Smooth muscle cell (in vitro differentiated cells): Measurements from ENCODE around the gene DHDDS. TPM values are rescaled to one million over a fixed set of nuclear protein-coding genes. Genes with fewer than 3 reads are reported as not detected.

Experiments used
- DNase-seq: peaks from one replicate; lab custom pipeline; 2025; ENCODE audit not compliant: unreplicated experiment; lab: John Stamatoyannopoulos, UW
- H2AFZ ChIP-seq: fragments of 200-600 bp; sonication (generic); 2 replicates; pipeline ENCODE4 v1.6.0; 2016; ENCODE audit warnings: antibody characterized with exemption, low read depth, mild to moderate bottlenecking
- H3F3A ChIP-seq: fragments of 200-600 bp; sonication (generic); 2 replicates; pipeline ENCODE4 v1.6.0; 2017; ENCODE audit warnings: antibody characterized with exemption, low read depth
- H3K27ac ChIP-seq: fragments of 200-600 bp; sonication (generic); 2 replicates; pipeline ENCODE4 v1.5.1; 2016; ENCODE audit warnings: low read depth, mild to moderate bottlenecking
- H3K27me3 ChIP-seq: fragments of 200-600 bp; sonication (generic); 2 replicates; pipeline ENCODE4 v1.6.1; 2016; ENCODE audit warnings: low read depth, mild to moderate bottlenecking
- H3K36me3 ChIP-seq: fragments of 200-600 bp; sonication (generic); 2 replicates; pipeline ENCODE4 v1.5.1; 2016; ENCODE audit warnings: low read depth
- H3K4me1 ChIP-seq: fragments of 200-600 bp; sonication (generic); 2 replicates; pipeline ENCODE4 v1.5.1; 2016; ENCODE audit warnings: low read depth
- H3K4me2 ChIP-seq: fragments of 200-600 bp; sonication (generic); 2 replicates; pipeline ENCODE4 v1.6.0; 2016; ENCODE audit warnings: mild to moderate bottlenecking
- H3K4me3 ChIP-seq: fragments of 200-600 bp; sonication (generic); 2 replicates; pipeline ENCODE4 v1.5.1; 2016; ENCODE audit warnings: mild to moderate bottlenecking
- H3K79me2 ChIP-seq: fragments of 200-600 bp; sonication (generic); 2 replicates; pipeline ENCODE4 v1.6.0; 2016; ENCODE audit warnings: low read depth, mild to moderate bottlenecking
- H3K9ac ChIP-seq: fragments of 200-600 bp; sonication (generic); 2 replicates; pipeline ENCODE4 v1.6.0; 2016; ENCODE audit warnings: low read depth
- H3K9me3 ChIP-seq: fragments of 200-600 bp; sonication (generic); replicated peaks from 2 replicates; pipeline ENCODE4 v1.5.1; 2016; ENCODE audit warnings: low read depth
- H4K20me1 ChIP-seq: fragments of 200-600 bp; sonication (generic); 2 replicates; pipeline ENCODE4 v1.6.0; 2016; ENCODE audit warnings: low read depth
- CTCF ChIP-seq: fragments of 200-600 bp; sonication (generic); IDR thresholded peaks from 2 replicates; pipeline ENCODE4 v1.5.1; 2017; ENCODE audit warnings: borderline replicate concordance, mild to moderate bottlenecking, antibody characterized with exemption; ENCODE audit not compliant: insufficient read depth, poor library complexity, severe bottlenecking
- WGBS: methylation state at CpG from one replicate; pipeline ENCODE4 v1.1.7; 2016; ENCODE audit warnings: low lambda C conversion rate; 5-methylcytosine and 5-hydroxymethylcytosine counted together
- polyA plus RNA-seq: library from polyadenylated mRNA; unstranded; fragments of >200 nt; fragmentation: Nextera tagmentation; extraction: Ambion mirVana; gene quantifications from 2 replicates; pipeline ENCODE4 v1.2.1, GENCODE V29; 2016
- total RNA-seq: library from RNA; depleted of rRNA; stranded (reverse); fragments of >200 nt; gene quantifications from 2 replicates; pipeline ENCODE4 v1.2.3, GENCODE V29; 2014

Gene DHDDS
- total and polyA plus RNA-seq, 2 experiments from 2014 or later = 37.5 to 41.5 TPM

- Histone ChIP-seq H3K27me3 (no peaks in the 10 kb centered on the region), H3K4me1 (no peaks in the 10 kb centered on the region), H3K9me3 (no peaks in the 10 kb centered on the region), H3K4me3 (no peak overlapping the region), H4K20me1 (peaks cover 27% of the 10 kb centered on the region), H3F3A (no peaks in the 10 kb centered on the region), H3K9ac (no peak overlapping the region), H2AFZ (no peak overlapping the region), H3K36me3 (peaks cover 27% of the 10 kb centered on the region), H3K27ac (no peak overlapping the region), H3K79me2 (peaks cover 9% of the 10 kb centered on the region), H3K4me2 (no peak overlapping the region)
- DNase-seq = no peak
- TF ChIP-seq CTCF = no peak
- WGBS = 94% methylated on average over 2 of the region's 2 CpGs
Measured at GRCh38 chr1:26440259-26440658, 8.1 kb downstream of the DHDDS start.

- 98% methylated on average over 3 of the region's 3 CpGs for WGBS
- Histone ChIP-seq H3K9ac (no peak overlapping the region), H4K20me1 (peaks cover 11% of the 10 kb centered on the region), H3K27ac (no peak overlapping the region), H3K27me3 (no peaks in the 10 kb centered on the region), H3K9me3 (no peaks in the 10 kb centered on the region), H2AFZ (no peak overlapping the region), H3K79me2 (no peaks in the 10 kb centered on the region), H3F3A (no peaks in the 10 kb centered on the region), H3K4me2 (no peak overlapping the region), H3K4me1 (no peaks in the 10 kb centered on the region), H3K36me3 (peaks cover 21% of the 10 kb centered on the region), H3K4me3 (no peak overlapping the region)
- DNase-seq = no peak
- no peak for TF ChIP-seq CTCF
Measured at GRCh38 chr1:26449868-26450267, 17.7 kb downstream of the DHDDS start.

GRCh38 chr1:26450908-26451307 lies 18.8 kb downstream of the DHDDS start:
- Histone ChIP-seq H3K27ac (no peak overlapping the region), H3K4me1 (no peaks in the 10 kb centered on the region), H3K27me3 (no peaks in the 10 kb centered on the region), H3K4me3 (no peak overlapping the region), H3F3A (no peaks in the 10 kb centered on the region), H4K20me1 (peaks cover 11% of the 10 kb centered on the region), H3K36me3 (peaks cover 17% of the 10 kb centered on the region), H3K9me3 (no peaks in the 10 kb centered on the region), H3K4me2 (no peak overlapping the region), H3K79me2 (no peaks in the 10 kb centered on the region), H3K9ac (no peak overlapping the region), H2AFZ (no peak overlapping the region)
- DNase-seq = no peak
- WGBS = 91% methylated on average over 3 of the region's 3 CpGs
- no peak for TF ChIP-seq CTCF

GRCh38 chr1:26452459-26453183 lies 20.5 kb downstream of the DHDDS start:
- Histone ChIP-seq H4K20me1 (peaks cover 18% of the 10 kb centered on the region), H3K27ac (no peak overlapping the region), H3K79me2 (no peaks in the 10 kb centered on the region), H3K9me3 (no peaks in the 10 kb centered on the region), H3K27me3 (no peaks in the 10 kb centered on the region), H3K4me1 (no peaks in the 10 kb centered on the region), H3K36me3 (peaks cover 9% of the 10 kb centered on the region), H2AFZ (no peak overlapping the region), H3K9ac (no peak overlapping the region), H3K4me2 (no peak overlapping the region), H3K4me3 (no peak overlapping the region), H3F3A (no peaks in the 10 kb centered on the region)
- 95% methylated on average over 5 of the region's 5 CpGs for WGBS
- DNase-seq = no peak
- no peak for TF ChIP-seq CTCF
